ENCODE data around the gene C2CD4C.

DNA sequence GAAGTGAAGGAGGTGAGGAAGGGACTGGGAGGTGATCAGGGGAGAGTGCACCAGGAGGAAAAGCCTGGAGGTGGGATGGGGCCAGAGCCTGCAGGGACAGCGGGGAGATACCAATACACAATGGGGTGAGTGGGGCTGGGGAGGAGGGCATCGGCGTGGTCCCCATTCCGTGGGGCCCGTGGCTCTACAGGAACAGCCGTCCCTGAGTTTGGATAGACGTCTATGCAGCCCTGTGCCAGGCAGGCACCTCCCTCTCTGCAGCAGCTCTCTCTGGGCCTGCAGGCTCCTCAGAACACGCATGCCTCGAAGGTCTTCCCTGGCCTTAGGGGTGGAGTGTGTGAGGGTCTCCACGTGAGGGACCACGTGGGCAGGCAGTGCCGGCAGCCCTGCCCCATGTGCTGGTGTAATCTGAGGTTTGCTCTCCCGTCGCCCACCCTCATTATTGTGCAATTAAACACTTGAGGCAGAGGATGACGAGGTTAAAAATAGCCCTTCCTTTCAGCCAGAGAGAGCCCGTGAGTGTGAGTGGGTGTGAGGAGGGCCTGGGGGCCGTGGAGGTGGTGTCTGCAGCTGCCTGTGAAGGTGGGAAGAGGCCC is 16.5 kb downstream of the C2CD4C start:
- TF ChIP-seq, protein P1, sequence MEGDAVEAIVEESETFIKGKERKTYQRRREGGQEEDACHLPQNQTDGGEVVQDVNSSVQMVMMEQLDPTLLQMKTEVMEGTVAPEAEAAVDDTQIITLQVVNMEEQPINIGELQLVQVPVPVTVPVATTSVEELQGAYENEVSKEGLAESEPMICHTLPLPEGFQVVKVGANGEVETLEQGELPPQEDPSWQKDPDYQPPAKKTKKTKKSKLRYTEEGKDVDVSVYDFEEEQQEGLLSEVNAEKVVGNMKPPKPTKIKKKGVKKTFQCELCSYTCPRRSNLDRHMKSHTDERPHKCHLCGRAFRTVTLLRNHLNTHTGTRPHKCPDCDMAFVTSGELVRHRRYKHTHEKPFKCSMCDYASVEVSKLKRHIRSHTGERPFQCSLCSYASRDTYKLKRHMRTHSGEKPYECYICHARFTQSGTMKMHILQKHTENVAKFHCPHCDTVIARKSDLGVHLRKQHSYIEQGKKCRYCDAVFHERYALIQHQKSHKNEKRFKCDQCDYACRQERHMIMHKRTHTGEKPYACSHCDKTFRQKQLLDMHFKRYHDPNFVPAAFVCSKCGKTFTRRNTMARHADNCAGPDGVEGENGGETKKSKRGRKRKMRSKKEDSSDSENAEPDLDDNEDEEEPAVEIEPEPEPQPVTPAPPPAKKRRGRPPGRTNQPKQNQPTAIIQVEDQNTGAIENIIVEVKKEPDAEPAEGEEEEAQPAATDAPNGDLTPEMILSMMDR (IDR thresholded peaks at IDR 0.05 in 8 of 11, conservative IDR thresholded peaks at IDR 0.05 in 3 of 11), result no peak
- TF ChIP-seq POLR2A (IDR thresholded peaks at IDR 0.05), result no peak
- no peak for TF ChIP-seq POLR2AphosphoS5 (IDR thresholded peaks at IDR 0.05)
